GM21717 (cell line): Measurements from ENCODE around the gene GOLGA8M.
"Not testable (repeated sequence)": the region's sequence is repeated elsewhere in the genome, so short reads cannot be mapped to it uniquely, and the experiment has no call there.

ENCODE experiments used
- ATAC-seq: cut with Tn5 transposase; IDR thresholded peaks from one replicate; pipeline ENCODE4 v1.9.1; 2021; ENCODE audit warnings: mild to moderate bottlenecking, moderate library complexity; ENCODE audit not compliant: unreplicated experiment

Gene GOLGA8M

GRCh38 chr15:28664575-28664974 lies 47.6 kb downstream of the GOLGA8M start:
- ATAC-seq, result not testable (repeated sequence)

GRCh38 chr15:28663717-28664116 lies 48.5 kb downstream of the GOLGA8M start:
- not testable (repeated sequence) for ATAC-seq

- ATAC-seq, result not testable (repeated sequence)
Observed at GRCh38 chr15:28660750-28661149, 51.5 kb downstream of the GOLGA8M start.

GRCh38 chr15:28656018-28656360 lies 56.2 kb downstream of the GOLGA8M start:
- ATAC-seq, result not testable (repeated sequence)

- not testable (repeated sequence) for ATAC-seq
Observed at GRCh38 chr15:28655329-28656017, 56.7 kb downstream of the GOLGA8M start.

- ATAC-seq, result not testable (repeated sequence)
Observed at GRCh38 chr15:28654194-28654593, 58.0 kb downstream of the GOLGA8M start.

- not testable (repeated sequence) for ATAC-seq
Observed at GRCh38 chr15:28652538-28652937, 59.7 kb downstream of the GOLGA8M start.
